AG04450 (cell line): ENCODE results near the gene XPA. TPM values are rescaled to one million over a fixed set of nuclear protein-coding genes. Genes with fewer than 3 reads are reported as not detected.
"Not testable (repeated sequence)": the region's sequence is repeated elsewhere in the genome, so short reads cannot be mapped to it uniquely, and the experiment has no call there.

Experiments used
- CTCF ChIA-PET: fragments of 300-600, 350-600 bp; formaldehyde crosslinking; extraction: SDS; loops from one replicate; lab custom pipeline; 2022; ENCODE audit warnings: antibody characterized with exemption, inconsistent platforms; lab: Charles Lee
- POLR2A ChIA-PET: fragments of 350-600 bp; formaldehyde crosslinking; extraction: SDS; loops from one replicate; lab custom pipeline; 2021; ENCODE audit warnings: antibody characterized with exemption, inconsistent platforms; lab: Yijun Ruan, JAX
- DNase-seq: peaks from one replicate; pipeline ENCODE4 v3.0.0-alpha.2; 2011; ENCODE audit warnings: low read depth, low spot score
- H3K27ac ChIP-seq: one replicate; pipeline ENCODE4 v1.5.1; 2012; ENCODE audit warnings: low read depth, low read length, control low read depth
- H3K27me3 ChIP-seq: one replicate; pipeline ENCODE4 v1.6.0; 2012; ENCODE audit warnings: low read length; ENCODE audit not compliant: control insufficient read depth, insufficient read depth
- H3K4me3 ChIP-seq: 2 replicates; pipeline ENCODE4 v1.5.1; 2011; ENCODE audit warnings: mild to moderate bottlenecking, low read depth, low read length, control low read depth
- H3K9me3 ChIP-seq: 2 replicates; pipeline ENCODE4 v1.5.1; 2012; ENCODE audit warnings: low read length; ENCODE audit not compliant: control insufficient read depth, insufficient read depth
- CTCF ChIP-seq: IDR thresholded peaks from 2 replicates; pipeline ENCODE4 v1.5.1; 2011; ENCODE audit warnings: low read depth, low read length, control low read depth, inconsistent platforms
- polyA minus RNA-seq: library from RNA; depleted of rRNA, polyadenylated mRNA; stranded (reverse); fragments of >200 nt; gene quantifications from 2 replicates; pipeline ENCODE4 v1.2.3, GENCODE V29; 2011; rRNA and poly(A)+ RNA removed
- polyA plus RNA-seq: library from polyadenylated mRNA; depleted of rRNA; stranded (reverse); fragments of >200 nt; gene quantifications from 2 replicates; pipeline ENCODE4 v1.2.3, GENCODE V29; 2011; rRNA removed

Gene XPA
- polyA plus RNA-seq (3.5 and 4.7 TPM in 2 replicates), polyA minus RNA-seq (1.6 and 2.7 TPM in 2 replicates)

DNA sequence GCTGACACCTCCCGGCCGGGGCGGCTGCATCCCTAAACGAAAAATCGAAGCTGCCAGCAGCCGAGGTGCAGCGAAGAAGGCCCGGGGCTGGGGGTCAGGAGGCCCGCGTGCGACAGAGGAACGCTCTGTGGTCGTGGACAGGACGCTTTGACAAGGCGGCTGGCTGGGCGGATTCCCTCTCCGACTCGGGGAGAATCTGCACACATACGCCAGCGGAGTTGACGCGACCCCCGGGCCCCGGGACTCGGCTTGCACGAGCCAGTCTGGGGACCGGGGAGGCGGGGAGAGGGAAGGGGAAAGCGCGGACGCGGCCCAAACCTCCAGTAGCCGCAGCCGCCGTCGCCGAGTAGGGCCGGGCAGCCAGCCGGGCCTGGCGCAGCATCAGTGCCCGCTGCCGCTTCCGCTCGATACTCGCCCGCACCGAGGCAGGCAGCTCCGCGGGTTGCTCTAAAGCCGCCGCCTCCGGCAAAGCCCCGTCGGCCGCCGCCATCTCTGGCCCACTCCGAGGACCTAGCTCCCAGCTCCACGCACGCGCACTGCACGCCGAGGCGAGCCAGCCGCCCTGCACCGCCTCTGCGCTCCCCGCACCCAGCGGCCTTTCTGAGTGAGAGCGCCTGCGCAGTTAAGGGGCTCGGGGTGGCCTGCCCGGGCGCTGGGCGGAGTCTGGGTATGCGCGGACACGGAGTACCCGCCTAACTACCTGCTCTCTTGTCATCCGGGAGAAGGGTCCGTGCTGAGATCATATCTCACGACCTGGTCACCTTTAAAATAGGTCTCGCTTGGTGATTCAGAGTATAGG is at the start of gene XPA:
Gene XPA (minus strand): TSS at position 538 of the 799 bp plus-strand sequence. CDS start 48 bp downstream, at position 490.
- ChIA-PET POLR2A (interaction anchor here (0.6 to 1.8 kb wide), 3 partner anchors 64 to 226 kb away, joined by 3 to 8 read pairs (median 3); partner anchors contain the start of genes NCBP1 and TSTD2), CTCF (interaction anchor here (0.6 to 3.5 kb wide), 2 partner anchors 205 to 226 kb away, joined by 7 to 21 read pairs; partner anchors contain the start of gene TRMO)
- peak within 1 kb of the TSS; percentile 58 for H3K27ac ChIP-seq
- H3K4me3 ChIP-seq, result peak within 1 kb of the TSS; percentile 86
- no peaks in the 10 kb centered on the region for H3K27me3 ChIP-seq
- no peaks in the 10 kb centered on the region; the same call in 1 of the 2 replicates for H3K9me3 ChIP-seq
- TF ChIP-seq CTCF, result no peak
- DNase-seq, result peak; percentile 59

GRCh38 chr9:97744710-97745708 is 47.9 kb upstream of the XPA start:
- TF ChIP-seq CTCF, result no peak
- no peak for DNase-seq
- H3K27ac ChIP-seq, result no peak overlapping the region
- peaks cover 30% of the 10 kb centered on the region for H3K27me3 ChIP-seq
- ChIA-PET POLR2A (no interaction called here), CTCF (no interaction called here)
- H3K4me3 ChIP-seq, result no peak overlapping the region
- H3K9me3 ChIP-seq, result peaks cover 4% of the 10 kb centered on the region

DNA sequence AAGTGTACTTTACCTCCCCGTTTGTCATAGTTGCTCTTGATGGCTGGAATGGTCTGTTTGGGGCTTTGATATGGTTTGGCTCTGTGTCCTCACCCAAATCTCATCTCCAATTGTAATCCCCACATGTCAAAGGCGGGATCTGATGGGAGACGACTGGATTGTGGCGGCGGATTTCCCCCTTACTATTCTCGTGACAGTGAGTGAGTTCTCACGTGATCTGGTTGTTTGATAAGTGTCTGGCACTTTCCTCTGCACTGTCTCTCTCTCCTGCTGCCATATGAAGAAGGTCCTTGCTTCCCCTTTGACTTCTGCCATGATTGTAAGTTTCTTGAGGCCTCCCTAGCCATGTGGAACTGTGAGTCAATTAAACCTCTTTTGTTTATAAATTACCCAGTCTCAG is 46.9 kb upstream of the XPA start:
- H3K4me3 ChIP-seq, POLR2A ChIA-PET, DNase-seq, H3K9me3 ChIP-seq, CTCF ChIA-PET, H3K27ac ChIP-seq: not testable (repeated sequence)
- H3K27me3 ChIP-seq, result peaks cover 28% of the 10 kb centered on the region

- Histone ChIP-seq H3K9me3 (peaks cover 4% of the 10 kb centered on the region), H3K4me3 (no peak overlapping the region), H3K27me3 (peaks cover 28% of the 10 kb centered on the region), H3K27ac (no peak overlapping the region)
- POLR2A ChIA-PET, result interaction anchor here (0.7 kb wide), 1 partner anchor 279 kb away, joined by 3 read pairs; no protein-coding TSS in a partner anchor
- DNase-seq, result no peak
- CTCF ChIA-PET, result interaction anchor here (0.8 kb wide), 1 partner anchor 11 kb away, joined by 5 read pairs; no protein-coding TSS in a partner anchor
- no peak for TF ChIP-seq CTCF
These were observed 45.4 kb upstream of the XPA start for GRCh38 chr9:97742545-97742944.

DNA sequence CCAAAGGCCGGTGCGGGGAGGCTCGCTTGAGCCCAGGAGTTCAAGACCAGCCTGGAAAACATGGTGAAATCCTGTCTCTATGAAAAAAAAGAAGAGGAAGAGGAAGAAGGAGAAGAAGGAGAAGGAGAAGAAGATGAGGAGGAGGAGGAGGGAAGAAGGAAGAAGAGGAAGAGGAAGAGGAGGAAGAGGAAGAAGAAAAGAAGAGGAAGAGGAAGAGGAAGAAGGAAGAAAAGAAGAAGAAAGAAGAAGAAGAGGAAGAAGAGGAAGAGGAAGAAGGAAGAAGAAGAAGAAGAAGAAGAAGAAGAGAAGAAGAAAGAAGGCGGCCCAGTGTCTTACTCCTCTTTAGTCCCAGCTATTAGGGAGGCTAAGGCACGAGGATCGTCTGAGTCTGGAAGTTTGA is 44.8 kb upstream of the XPA start:
- H3K4me3 ChIP-seq, result no peak overlapping the region
- H3K27me3 ChIP-seq, result peaks cover 22% of the 10 kb centered on the region
- DNase-seq, result no peak
- no peak for TF ChIP-seq CTCF
- CTCF ChIA-PET, result no interaction called here
- H3K9me3 ChIP-seq, result peaks cover 4% of the 10 kb centered on the region
- H3K27ac ChIP-seq, result no peak overlapping the region
- POLR2A ChIA-PET, result no interaction called here
